Activated CD8-positive, alpha-beta memory T cell treated with anti-CD3 and anti-CD28 coated beads for 24 hours (primary cell): Measurements from ENCODE around the gene INPP4B.
"Not testable (repeated sequence)": the region's sequence is repeated elsewhere in the genome, so short reads cannot be mapped to it uniquely, and the experiment has no call there.

Source experiments
- DNase-seq: peaks from one replicate; pipeline ENCODE4 v3.0.0-alpha.2; 2020

The INPP4B gene

DNA sequence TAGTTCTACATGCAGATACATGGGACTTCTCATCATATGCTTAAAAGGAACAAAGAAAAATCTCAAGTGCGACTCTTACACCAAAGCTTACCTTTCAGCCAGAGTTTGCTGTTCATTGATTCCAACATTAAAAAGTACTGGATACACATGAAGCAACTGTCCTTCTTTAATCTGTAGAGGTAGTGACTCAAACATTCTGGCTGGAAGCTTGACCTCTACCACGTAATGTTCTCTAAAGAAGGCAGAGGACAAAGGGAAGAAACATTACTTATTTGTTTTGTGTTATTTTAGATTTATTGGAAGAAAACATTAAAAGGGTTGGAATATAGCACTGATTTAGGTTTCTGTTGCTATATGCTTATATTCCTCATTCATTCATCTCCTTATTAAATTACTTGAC lies 733.6 kb downstream of the INPP4B start:
- no peak for DNase-seq

DNA sequence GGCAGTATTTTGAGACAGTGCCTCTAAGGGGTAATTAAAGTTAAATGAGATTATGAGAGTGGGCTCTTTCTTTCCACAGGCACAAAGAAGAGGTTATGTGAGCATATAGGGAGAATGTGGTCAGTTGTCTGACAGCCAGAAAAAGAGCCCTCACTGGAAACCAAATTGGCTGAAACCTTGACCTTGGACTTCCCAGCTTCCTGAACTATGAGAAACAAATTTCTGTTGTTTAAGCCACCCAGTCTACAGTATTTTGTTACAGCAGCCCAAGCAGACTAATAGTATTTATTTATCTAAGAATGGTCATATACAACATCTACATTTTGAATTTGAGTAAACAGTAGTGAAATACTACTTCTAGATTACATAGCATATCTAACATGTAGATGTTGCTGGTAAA lies 736.0 kb downstream of the INPP4B start:
- DNase-seq: no peak

DNA sequence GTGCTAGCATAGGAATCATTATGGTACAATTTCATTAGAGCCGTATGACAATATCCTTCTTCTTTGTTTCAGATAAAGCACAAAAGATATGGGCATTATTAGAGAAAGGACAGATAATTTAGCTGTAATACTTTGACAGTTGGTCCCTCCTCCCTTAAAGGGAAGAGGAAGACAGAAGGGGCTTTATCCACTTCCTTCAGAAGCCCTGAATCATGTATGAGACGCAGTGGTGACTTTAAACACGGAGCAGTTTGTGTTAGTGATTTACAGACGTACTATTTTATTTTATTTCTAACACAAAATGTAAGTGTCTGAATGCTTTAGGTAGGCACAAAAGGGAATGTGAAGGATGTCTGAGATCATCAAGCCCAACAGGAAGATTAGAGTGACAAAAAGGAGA lies 742.1 kb downstream of the INPP4B start:
- DNase-seq: no peak

DNA sequence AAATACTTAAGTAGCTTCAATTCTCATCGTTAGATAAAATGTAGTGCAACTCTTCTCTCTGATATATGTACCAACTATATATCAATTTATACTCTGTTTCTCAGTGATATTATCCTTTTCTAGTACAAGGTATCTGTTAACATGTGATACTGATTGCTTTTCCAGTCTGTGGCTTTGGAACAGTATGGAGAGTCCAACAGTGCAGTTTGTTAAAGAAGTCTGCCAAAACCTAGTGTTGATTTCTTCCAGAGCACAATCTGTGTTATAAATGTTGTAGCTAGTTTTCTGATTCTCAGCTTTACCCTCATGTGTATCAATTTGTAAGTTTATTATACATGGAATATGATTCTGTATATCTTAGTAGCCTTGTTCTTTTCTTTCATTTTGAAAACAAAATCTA lies 744.7 kb downstream of the INPP4B start:
- DNase-seq: no peak

DNA sequence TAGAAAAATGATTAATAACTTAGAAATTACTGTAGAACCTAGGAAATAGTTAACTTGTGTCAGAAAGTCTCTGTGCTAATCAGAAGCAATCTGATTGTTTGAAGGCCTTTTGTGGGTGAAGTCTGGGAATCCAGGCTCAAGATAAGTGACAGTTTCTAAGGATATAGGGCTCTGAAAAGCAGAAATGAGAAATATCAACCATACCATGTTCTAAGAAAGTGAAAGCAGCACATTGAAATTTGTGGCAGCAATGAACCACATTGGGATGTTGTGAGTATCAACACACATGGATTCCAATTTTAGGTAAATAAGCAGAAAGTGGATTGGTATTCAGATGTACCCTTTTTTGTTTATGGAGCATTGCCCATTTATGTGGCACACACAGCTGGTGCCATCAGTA lies 745.2 kb downstream of the INPP4B start:
- DNase-seq: no peak

DNA sequence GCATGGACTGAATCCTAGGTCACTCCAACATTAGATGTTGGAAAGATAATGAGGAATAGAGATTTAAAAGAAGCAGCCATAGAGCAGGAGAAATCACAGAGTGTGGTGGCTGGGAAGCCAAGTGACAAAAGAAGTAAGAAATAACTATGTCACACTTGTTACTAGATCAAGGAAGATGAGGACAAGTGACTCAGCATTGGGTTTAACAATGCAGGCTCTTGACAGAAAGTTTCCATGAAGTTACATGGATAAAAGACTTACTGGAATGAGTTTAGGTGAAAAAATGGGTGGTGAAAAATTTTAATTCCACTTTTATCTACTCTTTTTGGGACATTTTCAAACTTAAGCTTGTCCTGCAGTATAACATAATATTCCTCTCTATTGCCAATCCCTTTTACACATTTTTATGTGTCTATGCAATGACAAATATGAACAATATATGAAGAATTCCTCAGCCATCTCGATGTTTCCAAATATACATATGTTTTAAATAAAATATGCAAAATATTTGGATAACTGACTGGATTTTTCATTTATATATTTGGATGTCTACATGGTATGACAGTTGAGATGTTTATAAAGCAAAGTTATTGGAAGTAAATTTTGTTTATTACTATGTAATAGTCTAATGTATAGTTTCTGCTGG lies 747.1 kb downstream of the INPP4B start:
- DNase-seq: no peak

DNA sequence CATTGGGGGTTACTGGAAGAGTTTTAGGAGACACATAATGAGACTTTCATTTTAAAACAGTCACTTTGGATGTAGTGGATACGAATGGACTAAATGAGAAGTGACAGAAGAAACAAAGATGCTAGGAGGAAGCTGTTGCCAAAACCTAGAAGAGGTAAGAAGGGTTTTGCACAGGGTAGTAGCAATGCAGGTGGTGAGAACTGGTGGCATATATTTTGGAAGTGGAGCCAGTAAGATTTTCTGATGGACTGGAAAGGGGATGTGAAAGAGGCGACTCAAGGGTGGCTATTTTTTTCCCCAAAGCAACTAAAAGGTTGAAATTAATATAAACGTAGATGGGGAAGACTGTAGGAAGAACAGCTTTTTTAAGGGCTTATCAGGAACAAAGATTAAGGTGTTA lies 747.7 kb downstream of the INPP4B start:
- no peak for DNase-seq

DNA sequence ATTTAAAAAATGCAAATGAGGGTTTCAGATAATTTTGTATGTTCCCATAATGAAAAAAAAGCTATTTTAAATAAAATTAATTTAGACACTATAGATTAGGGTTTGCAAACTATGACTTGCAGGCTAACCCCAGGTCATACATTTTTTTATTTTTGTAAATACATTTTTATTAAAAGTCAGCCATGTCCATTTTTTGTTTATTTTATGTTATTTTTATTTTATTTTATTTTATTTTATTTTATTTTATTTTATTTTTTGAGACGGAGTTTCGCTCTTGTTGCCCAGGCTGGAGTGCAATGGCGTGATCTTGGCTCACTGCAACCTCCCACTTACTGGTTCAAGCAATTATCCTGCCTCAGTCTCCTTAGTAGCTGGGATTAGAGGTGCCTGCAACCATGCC lies 749.1 kb downstream of the INPP4B start:
- no peak for DNase-seq

DNA sequence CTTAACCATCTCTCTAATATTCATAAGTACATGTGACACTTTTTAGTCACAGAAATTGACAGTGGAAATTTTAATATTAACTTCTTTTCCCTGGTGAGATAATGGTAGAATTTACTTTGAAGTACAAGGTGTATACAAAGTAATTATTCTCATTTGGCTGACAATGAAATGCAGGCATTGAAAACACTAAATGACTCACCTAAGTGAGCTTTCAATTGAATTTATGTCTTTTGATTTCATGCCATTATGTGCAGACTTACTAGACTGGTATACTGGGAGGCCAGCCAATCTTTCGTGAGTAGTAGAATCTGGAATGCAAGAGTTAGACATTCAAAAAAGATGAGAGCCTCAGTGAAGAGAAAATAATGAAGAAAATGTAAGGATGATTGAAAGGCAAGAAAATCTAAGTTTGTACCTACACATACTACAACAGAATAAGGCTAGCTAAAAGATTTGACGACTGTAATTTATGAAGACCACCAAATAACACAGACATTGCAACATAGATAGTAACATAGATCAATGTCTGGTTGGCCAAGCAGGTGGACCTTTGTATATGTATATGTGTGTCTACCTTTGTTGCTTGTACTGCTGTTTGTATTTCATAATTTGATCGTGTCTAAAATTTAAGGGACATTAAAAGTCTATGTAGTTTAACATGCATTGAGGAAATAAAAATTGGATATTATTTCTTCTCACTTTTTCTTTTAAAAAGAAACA lies 750.1 kb downstream of the INPP4B start:
- DNase-seq: no peak

DNA sequence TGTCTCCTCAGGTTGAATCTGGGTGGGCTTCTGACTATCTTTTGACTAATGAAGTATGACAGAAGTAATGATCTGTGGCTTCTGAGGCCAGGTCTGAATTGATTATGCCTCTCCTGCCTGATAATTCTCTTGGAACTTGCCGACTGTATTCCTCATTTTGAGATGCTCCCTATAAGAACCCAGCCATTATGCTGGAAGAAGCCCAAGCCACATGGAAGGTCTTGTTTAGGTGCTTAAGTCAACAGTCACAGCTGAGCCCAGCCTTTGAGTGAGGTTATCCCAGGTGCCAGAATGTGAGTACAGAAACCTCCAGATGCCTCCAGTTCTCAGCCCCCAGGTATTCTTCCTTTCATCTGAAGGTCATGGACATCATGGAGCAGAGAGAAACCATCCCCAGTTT lies 753.2 kb downstream of the INPP4B start:
- no peak for DNase-seq

DNA sequence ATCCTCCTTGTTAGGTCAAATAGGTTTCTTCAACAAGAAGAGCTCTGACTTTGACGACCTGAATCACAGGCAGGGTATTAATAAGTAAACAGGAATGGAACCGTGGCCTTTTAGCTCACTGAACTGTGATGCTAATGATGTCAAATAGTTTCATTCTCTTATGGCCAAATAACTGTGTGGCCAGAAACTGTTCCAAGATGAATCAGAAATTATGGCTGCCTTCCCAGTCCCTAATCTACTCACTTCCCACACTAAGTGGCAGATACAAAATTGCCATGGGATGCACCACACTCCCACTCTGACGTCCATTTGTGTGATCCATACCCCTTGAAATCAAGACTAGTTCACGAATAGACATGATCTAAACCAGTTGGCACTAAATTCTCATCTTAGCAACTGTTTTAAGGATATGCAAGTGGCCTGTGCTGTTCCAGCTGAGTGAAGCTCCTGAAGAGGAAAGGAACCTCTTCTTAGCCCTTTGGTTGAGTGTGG lies 754.4 kb downstream of the INPP4B start:
- DNase-seq: no peak

DNA sequence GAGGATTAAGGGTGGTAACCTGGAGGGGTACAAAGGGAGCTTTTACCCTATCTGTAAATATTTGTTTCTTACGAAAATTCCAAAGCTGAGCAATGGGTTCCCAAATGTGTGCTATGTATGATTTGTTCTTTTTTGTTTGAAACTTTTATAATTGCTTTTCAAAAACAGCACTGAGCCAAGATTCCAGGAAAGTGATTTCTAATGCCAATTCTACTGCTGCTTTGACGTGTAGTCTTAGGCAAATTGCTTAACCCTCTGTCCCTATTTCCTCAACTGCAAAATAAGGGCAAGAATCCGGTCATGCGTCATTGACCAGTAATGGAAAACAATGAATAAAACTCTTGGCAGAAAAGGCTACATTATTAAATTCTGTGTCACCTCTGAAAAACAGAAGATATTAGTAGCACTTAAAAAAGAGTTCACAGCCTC lies 755.0 kb downstream of the INPP4B start:
- DNase-seq: no peak

DNA sequence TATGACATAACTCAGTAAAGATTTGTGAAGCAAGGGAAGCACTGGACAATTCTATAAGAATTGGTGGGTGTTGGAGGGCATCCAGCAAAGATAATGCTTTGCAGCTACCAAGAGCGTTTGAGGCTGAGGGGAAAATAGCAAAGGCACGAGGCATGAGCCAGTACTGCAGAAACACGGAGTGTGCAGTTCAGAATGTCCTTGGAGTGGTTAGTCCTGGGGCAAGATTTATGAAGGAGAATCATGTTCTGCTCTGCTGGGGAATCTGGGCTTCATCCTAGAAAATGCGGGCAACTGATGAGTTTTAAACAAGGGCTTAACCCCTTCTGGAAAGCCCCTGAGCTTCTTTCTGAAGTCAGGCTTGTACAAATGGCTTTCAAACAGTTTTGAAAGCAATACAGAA lies 757.2 kb downstream of the INPP4B start:
- no peak for DNase-seq

DNA sequence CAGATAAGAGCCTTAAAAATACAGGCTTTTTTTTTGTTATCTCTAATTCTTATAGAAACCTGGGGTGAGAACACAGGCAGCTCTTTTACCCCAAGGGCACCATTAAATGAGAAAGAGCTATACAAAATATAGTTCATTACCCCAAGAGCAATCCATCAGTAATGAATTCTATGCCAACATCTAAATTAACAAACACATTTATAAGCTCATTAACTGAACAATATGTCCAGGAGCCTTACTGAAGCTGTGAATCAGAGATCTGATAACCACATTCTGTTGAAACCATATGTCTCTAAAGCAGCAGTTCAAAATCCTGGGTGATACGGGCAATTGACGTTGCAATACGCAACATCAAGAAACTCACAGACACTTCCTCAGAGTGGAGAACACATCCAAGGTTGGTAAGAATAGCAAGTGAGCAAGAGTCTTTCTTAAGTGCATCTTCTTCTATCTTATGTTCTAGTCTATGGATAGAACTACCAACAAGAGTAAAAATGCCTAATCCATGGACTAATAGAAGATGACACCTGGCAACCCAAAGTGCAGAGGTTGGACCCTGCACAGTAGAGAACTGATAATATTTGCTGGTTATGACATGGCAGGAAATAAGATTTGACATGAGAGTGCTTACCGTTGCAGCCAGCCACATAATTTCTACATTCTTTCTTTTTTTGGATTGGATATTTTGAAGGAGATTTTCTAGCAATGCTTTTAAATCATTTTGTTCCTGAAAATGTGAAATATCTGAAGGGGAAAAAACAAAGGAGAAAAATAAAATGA lies 760.4 kb downstream of the INPP4B start:
- no peak for DNase-seq

DNA sequence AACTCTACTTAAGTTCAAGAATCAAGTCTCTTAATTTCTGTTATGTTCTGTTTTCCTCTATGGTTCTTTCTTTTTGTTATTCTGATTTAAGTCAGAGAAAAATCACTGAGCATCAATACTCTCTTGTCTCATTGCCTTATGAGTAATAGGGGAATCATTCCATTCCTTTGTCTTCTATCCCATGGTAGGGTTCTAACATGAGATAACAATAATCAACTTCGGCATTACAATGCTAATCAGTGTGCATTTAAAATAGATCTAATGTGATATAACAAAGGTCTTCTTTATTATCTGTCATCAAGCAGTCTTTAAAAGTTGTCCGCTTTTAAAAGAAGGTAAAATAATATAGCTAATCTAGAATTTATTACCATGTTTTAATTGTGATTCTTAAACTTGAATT lies 762.8 kb downstream of the INPP4B start:
- no peak for DNase-seq

DNA sequence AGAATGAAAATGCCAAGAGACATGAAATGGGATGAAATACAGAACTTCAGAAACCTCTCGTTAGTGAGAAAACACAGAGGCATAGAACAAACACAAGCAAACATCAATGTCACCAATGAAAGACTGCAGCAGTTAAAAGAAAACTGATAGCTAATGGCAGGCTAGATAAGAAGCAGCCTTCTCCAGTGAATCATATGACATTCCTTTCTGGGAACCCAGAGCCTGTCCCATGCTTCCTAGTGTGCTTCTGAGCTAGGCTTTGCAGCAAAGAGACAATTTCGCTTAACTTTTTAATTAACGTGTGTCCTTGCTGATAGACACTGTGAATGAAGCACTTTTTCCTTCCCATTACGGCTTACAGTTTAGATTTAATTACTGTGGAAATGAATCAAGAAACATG lies 765.1 kb downstream of the INPP4B start:
- DNase-seq: no peak

DNA sequence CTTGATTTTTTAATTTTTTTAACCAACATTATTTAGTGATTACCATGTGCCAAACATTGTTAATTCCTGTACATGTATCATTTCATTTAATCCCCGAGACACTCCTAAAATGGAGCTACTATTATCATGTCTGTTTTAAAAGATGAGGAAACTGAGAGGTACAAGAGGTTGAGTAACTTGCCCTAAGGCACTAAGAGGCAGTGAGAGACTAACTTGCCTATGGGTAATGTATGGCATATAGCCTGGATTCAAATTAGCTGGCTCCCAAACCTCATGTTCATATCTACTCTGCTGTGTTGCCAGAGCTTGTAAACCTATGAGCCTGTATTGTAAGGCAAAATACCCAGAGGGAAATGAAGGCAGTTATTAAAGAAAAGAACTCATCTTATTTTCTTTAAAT lies 766.1 kb downstream of the INPP4B start:
- no peak for DNase-seq

DNA sequence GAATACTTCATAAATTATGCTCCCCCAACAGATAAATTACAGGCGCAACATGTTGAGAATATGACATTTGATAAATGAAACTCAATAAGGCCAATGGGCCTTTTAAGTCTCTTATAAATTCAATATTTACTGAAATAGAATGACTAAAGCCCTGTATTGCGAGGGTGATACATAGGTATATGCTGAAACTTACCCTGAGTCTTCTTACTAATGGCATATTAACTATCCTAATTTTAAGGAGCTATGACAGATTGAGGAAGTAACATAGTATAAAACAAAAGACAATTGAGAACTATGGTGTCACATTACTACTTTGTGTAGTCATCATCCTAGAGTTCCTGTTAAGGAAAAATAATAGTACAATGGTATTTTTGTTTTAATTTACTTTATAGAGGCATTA lies 769.1 kb downstream of the INPP4B start:
- DNase-seq: no peak

DNA sequence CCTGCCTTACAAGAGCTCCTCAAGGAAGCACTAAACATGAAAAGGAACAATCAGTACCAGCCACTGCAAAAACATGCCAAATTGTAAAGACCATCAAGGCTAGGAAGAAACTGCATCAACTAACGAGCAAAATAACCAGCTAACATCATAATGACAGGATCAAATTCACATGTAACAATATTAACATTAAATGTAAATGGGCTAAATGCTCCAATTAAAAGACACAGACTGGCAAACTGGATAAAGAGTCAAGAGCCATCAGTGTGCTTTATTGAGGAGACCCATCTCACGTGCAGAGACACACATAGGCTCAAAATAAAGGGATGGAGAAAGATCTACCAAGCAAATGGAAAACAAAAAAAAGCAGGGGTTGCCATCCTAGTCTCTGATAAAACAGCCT lies 777.8 kb downstream of the INPP4B start:
- DNase-seq: not testable (repeated sequence)

DNA sequence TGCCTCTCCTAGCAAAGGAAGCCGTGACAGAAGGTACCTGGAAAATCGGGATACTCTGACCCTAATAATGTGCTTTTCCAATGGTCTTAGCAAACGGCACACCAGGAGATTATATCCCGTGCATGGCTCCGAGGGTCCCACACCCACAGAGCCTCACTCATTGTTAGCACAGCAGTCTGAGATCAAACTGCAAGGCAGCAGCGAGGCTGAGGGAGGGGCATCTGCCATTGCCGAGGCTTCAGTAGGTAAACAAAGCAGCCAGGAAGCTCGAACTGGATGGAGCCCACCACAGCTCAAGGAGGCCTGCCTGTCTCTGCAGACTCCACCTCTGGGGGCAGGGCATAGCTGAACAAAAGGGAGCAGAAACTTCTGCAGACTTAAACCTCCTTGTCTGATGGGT lies 779.5 kb downstream of the INPP4B start:
- DNase-seq: not testable (repeated sequence)

DNA sequence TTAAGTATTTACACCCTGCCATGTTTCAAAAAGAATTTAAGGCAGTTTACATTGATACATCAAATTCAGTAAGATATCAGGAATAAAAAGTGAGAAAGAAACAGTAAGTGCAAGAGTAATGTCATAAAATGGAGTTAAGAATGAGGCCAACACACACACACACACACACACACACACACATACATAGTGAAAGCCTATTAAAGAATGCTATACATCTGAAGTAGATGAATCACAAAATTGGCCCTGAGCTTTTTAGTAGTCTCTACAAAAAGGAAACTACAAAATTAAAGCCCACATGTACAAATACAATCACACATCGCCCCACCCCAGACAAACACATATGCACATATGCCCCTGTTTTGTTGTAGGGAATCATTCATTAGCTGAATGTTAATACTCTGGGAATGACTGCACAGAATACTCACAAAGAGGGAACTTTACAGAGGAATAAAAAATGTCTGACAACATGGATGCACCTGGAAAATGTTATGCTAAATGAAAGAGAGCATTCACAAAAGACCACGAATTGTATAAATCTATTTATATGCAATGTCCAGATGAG lies 780.9 kb downstream of the INPP4B start:
- no peak for DNase-seq

DNA sequence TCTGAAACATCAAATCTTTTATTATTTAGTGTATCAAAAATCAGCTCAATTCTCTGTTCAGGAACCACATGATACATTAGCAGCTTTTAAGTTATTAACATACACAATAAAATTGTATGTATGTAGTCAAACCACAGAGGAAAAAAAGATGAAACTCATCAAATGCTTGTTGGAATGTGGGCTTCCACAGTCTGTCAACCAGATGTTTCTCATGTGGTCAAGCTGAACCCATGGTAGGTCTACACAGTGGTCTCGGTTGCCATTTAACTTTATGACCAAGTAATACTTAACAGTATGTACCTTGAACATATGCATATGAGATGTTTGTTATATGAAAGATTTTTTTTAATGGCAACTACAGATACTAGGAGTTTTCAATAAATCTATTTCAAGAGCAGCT lies 781.9 kb downstream of the INPP4B start:
- no peak for DNase-seq

DNA sequence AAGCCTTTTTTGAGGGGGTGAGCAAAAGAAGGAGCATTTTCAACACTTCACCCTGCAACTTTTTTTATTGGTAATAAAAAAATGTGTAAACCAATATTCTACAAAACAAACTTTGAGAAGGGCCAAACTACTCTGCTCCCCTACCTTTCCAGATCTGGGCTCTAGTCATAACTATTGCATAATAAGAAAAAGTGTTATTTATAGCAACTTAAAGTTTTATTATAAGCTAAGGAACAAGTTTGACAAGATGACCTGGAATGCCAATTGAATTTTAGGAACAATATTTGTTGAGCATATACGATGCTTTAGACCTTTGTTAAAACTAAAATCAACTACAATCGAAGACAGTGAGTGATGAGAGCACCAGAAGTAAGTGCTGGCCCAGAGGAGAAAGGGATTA lies 800.1 kb downstream of the INPP4B start:
- DNase-seq: no peak

DNA sequence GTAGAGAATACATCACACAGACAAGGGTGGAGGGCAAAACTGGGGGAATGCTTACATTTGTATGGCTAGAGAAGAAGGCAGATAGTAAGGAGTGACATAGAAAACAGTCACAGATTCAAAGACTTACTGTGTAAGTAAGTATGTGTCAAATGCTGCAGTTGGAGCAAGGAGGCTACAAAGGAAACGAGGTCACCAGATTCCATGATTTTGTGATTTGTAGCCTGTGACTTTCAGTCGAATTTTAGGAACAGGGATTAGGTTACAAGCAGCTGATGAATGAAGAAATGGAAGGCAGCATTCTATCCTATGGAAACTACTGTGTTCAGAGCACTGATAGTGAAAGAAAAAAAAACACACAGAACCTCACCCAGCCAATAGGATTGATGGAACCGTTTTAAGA lies 801.8 kb downstream of the INPP4B start:
- DNase-seq: no peak
